ENCODE measurements around the gene GFPT2.

DNA sequence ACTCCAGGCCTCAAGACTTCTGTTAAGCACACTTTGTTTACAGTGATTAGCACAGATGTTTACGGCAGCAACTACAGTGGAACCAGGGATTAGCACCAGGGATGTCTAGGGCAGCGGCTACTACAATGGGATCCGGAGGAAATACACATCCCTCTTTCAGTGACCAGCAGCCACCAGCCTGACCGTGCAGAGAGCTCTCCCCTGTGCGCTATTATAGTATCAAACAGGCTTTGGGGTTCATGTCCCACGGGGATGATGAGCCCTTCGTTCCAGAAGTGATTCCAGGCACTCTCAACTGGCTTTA lies 21.5 kb downstream of the GFPT2 start:
- TF ChIP-seq POLR2A (IDR thresholded peaks at IDR 0.05; ENCODE audit: low read depth, low read length) = no peak
- no peak for TF ChIP-seq RFX5 (IDR thresholded peaks at IDR 0.05; ENCODE audit: low read depth, low read length)
- TF ChIP-seq MXI1 (IDR thresholded peaks at IDR 0.05; ENCODE audit: borderline replicate concordance, low read depth, low read length) = no peak
- TF ChIP-seq, protein P1, sequence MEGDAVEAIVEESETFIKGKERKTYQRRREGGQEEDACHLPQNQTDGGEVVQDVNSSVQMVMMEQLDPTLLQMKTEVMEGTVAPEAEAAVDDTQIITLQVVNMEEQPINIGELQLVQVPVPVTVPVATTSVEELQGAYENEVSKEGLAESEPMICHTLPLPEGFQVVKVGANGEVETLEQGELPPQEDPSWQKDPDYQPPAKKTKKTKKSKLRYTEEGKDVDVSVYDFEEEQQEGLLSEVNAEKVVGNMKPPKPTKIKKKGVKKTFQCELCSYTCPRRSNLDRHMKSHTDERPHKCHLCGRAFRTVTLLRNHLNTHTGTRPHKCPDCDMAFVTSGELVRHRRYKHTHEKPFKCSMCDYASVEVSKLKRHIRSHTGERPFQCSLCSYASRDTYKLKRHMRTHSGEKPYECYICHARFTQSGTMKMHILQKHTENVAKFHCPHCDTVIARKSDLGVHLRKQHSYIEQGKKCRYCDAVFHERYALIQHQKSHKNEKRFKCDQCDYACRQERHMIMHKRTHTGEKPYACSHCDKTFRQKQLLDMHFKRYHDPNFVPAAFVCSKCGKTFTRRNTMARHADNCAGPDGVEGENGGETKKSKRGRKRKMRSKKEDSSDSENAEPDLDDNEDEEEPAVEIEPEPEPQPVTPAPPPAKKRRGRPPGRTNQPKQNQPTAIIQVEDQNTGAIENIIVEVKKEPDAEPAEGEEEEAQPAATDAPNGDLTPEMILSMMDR (conservative IDR thresholded peaks at IDR 0.05; ENCODE audit: low read depth, low read length) = no peak
- no peak for TF ChIP-seq RAD21 (IDR thresholded peaks at IDR 0.05; ENCODE audit: low read length)
- TF ChIP-seq MAFK (IDR thresholded peaks at IDR 0.05; ENCODE audit: low read depth, low read length) = no peak
- no peak for TF ChIP-seq RCOR1 (IDR thresholded peaks at IDR 0.05; ENCODE audit: insufficient replicate concordance, low read length)
- no peak for TF ChIP-seq CEBPB (IDR thresholded peaks at IDR 0.05; ENCODE audit: low read depth, low read length)
- no peak for TF ChIP-seq SMC3 (IDR thresholded peaks at IDR 0.05; ENCODE audit: low read depth, low read length)
- TF ChIP-seq, protein P2, sequence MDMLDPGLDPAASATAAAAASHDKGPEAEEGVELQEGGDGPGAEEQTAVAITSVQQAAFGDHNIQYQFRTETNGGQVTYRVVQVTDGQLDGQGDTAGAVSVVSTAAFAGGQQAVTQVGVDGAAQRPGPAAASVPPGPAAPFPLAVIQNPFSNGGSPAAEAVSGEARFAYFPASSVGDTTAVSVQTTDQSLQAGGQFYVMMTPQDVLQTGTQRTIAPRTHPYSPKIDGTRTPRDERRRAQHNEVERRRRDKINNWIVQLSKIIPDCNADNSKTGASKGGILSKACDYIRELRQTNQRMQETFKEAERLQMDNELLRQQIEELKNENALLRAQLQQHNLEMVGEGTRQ (IDR thresholded peaks at IDR 0.05; ENCODE audit: low read depth, low read length) = no peak
- TF ChIP-seq, protein P3, sequence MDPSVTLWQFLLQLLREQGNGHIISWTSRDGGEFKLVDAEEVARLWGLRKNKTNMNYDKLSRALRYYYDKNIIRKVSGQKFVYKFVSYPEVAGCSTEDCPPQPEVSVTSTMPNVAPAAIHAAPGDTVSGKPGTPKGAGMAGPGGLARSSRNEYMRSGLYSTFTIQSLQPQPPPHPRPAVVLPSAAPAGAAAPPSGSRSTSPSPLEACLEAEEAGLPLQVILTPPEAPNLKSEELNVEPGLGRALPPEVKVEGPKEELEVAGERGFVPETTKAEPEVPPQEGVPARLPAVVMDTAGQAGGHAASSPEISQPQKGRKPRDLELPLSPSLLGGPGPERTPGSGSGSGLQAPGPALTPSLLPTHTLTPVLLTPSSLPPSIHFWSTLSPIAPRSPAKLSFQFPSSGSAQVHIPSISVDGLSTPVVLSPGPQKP (IDR thresholded peaks at IDR 0.05; ENCODE audit: borderline replicate concordance, low read depth, low read length) = no peak

Data from IMR-90 (cell line).